ENCODE results near the gene OR11G2.
"Not testable (repeated sequence)": the region's sequence is repeated elsewhere in the genome, so short reads cannot be mapped to it uniquely, and the experiment has no call there.

The OR11G2 gene

DNA sequence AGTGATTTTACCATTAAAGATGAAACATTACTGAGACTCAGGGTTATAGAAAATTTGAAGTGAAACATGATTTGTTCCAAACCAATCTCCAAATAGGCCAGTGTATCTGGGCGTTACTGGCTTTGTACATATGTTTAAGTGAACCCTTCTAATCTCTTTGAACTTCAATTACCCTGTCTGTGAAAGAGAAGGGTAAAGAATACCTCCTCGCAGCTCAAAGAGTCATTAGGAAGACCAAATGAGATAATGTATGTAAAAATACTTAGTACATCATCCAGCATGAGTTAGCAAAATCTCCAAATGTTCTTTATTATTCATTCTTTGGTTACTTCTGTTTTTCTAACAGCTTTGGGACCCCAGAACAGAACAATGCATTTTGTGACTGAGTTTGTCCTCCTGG, 32.7 kb downstream of the OR11G2 start, which contains the start of gene OR11H6:
OR11H6 (plus strand) TSS at position 301 of the 400 bp plus-strand sequence; CDS start at position 301, 0 bp downstream.
- no peak for DNase-seq (ENCODE audit: low spot score)

GRCh38 chr14:20228681-20229080, 38.0 kb downstream of the OR11G2 start, which contains the start of gene OR11H7:
OR11H7 (plus strand) TSS chr14:20228981.
- DNase-seq (ENCODE audit: low spot score), result no peak

DNA sequence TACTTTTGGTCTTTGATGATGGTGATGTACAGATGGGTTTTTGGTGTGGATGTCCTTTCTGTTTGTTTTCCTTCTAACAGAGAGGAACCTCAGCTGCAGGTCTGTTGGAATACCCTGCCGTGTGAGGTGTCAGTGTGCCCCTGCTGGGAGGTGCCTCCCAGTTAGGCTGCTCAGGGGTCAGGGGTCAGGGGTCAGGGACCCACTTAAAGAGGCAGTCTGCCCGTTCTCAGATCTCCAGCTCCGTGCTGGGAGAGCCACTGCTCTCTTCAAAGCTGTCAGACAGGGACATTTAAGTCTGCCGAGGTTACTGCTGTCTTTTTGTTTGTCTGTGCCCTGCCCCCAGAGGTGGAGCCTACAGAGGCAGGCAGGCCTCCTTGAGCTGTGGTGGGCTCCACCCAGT, 44.7 kb downstream of the OR11G2 start:
- DNase-seq (ENCODE audit: low spot score), result not testable (repeated sequence)

DNA sequence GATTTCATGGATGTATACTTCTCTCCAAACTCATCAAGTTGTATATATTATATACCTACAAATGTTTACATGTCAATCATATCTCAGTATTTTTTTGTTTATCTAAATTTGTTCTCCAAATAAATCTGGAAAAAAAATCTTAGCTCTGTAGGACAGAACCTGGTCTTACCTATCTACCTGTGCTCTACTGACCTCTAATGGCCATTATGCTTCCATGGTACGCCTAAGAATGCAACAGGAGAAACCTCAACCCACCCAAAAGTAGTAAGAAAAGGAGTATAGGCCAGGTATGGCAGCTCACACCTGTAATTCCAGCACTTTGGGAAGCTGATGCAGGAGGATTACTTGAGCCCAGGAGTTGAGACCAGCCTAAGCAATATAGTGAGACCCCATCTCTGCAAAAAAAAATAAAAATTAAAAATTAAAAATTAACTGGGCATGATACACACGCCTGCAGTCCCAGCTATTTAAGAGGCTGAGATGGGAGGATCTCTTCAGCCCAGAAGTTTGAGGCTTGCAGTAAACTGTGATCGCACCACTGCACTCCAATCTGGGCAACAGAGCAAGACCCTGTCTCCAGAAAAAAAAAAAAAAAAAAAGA, 57.0 kb downstream of the OR11G2 start:
- peak; percentile 33 for DNase-seq (ENCODE audit: low spot score)

Measured in HuH-7 (cell line).